ENCODE data around the gene ZNF831.

GRCh38 chr20:59295531-59295930, 131.9 kb downstream of the ZNF831 start:
- TF ChIP-seq USF1 (IDR thresholded peaks at IDR 0.05), result no peak
- no peak for TF ChIP-seq MAX (IDR thresholded peaks at IDR 0.05)
- no peak for TF ChIP-seq CEBPB (IDR thresholded peaks at IDR 0.05)
- no peak for TF ChIP-seq EP300 (IDR thresholded peaks at IDR 0.05; ENCODE audit: borderline replicate concordance)
- no peak for TF ChIP-seq NFIC (IDR thresholded peaks at IDR 0.05)
- no peak for TF ChIP-seq YY1 (IDR thresholded peaks at IDR 0.05; ENCODE audit: low read depth)
- no peak for TF ChIP-seq FOXM1 (IDR thresholded peaks at IDR 0.05; ENCODE audit: borderline replicate concordance, low read depth)
- TF ChIP-seq REST (IDR thresholded peaks at IDR 0.05; ENCODE audit: low read depth), result no peak
- TF ChIP-seq TEAD4 (IDR thresholded peaks at IDR 0.05), result no peak
- TF ChIP-seq EGR1 (IDR thresholded peaks at IDR 0.05), result no peak
- TF ChIP-seq TAF1 (IDR thresholded peaks at IDR 0.05; ENCODE audit: low read depth), result no peak
- TF ChIP-seq TCF12 (IDR thresholded peaks at IDR 0.05; ENCODE audit: low read depth), result no peak
